AG09319 (cell line): ENCODE measurements around the gene WAS.
"Not testable (repeated sequence)": the region's sequence is repeated elsewhere in the genome, so short reads cannot be mapped to it uniquely, and the experiment has no call there.

Source experiments
- DNase-seq: peaks from one replicate; pipeline ENCODE4 v3.0.0-alpha.2; 2010; ENCODE audit warnings: low read depth; ENCODE audit errors: extremely low read depth
- CTCF ChIP-seq: IDR thresholded peaks from 2 replicates; pipeline ENCODE4 v1.5.1; 2011; ENCODE audit warnings: low read depth, mild to moderate bottlenecking, inconsistent platforms, low read length, moderate library complexity

WAS gene

GRCh38 chrX:48683411-48683982, at the start of gene WAS:
Gene WAS (plus strand): TSS chrX:48683799. CDS start chrX:48683854, 55 bp downstream.
- DNase-seq: no peak
- TF ChIP-seq CTCF: no peak

GRCh38 chrX:48636301-48636700, 47.3 kb upstream of the WAS start:
- TF ChIP-seq CTCF: no peak
- DNase-seq: no peak

- DNase-seq: no peak
- TF ChIP-seq CTCF: no peak
Observed at GRCh38 chrX:48636776-48637175, 46.8 kb upstream of the WAS start.

GRCh38 chrX:48645669-48646068, 37.9 kb upstream of the WAS start:
- DNase-seq: no peak

GRCh38 chrX:48648336-48648751, 35.3 kb upstream of the WAS start:
- TF ChIP-seq CTCF: peak; percentile 19
- DNase-seq: peak; percentile 15

More at GRCh38 chrX:48645669-48646068, 37.9 kb upstream of the WAS start:
- TF ChIP-seq CTCF: no peak

- DNase-seq: no peak
- TF ChIP-seq CTCF: no peak
Observed at GRCh38 chrX:48649102-48649501, 34.5 kb upstream of the WAS start.

GRCh38 chrX:48652055-48652579, 31.5 kb upstream of the WAS start:
- DNase-seq: not testable (repeated sequence)

GRCh38 chrX:48654746-48655145, 28.9 kb upstream of the WAS start:
- not testable (repeated sequence) for DNase-seq

- not testable (repeated sequence) for DNase-seq
Observed at GRCh38 chrX:48659686-48660085, 23.9 kb upstream of the WAS start.
